ENCODE measurements around the gene PGM1. TPM values are rescaled to one million over a fixed set of nuclear protein-coding genes. Genes with fewer than 3 reads are reported as not detected.

Gene PGM1
- total RNA-seq, 4 donors from 2014 or later: 37.1 to 84.1 (median 63.2) TPM

DNA sequence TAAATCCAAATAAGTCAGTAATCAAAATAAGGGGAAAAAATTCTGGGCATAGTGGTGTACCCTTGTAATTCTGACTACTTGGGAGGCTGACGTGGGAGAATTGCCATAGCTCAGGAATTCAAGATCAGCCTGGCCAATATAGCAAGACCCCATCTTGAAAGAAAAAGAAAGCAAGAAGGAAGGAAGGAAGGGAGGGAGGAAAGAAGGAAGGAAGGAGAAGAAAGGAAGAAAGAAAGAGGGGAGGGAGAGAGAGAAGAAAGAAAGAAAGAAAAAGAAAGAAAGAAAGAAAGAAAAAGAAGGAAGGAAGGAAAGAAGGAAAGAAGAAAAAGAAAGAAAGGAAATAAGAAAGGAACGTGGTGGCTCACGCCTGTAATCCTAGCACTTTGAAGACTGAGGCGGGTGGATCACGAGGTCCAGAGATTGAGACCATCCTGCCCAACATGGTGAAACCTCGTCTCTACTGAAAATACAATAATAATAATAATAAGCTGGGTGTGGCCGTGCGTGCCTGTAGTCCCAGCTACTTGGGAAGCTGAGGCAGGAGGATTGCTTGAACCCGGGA lies 116.1 kb downstream of the PGM1 start:
- 89 to 90% methylated on average over 9 of the region's 9 CpGs for WGBS, 2 donors
- H3K27me3 ChIP-seq: no peaks in the 10 kb centered on the region
- H3K4me3 ChIP-seq (replicated peaks in 1 of 3): no peak overlapping the region
- no peak for DNase-seq
- no peaks in the 10 kb centered on the region for H3K9me3 ChIP-seq
- no peak for TF ChIP-seq POLR2A (IDR thresholded peaks at IDR 0.05)
- TF ChIP-seq, protein P1, sequence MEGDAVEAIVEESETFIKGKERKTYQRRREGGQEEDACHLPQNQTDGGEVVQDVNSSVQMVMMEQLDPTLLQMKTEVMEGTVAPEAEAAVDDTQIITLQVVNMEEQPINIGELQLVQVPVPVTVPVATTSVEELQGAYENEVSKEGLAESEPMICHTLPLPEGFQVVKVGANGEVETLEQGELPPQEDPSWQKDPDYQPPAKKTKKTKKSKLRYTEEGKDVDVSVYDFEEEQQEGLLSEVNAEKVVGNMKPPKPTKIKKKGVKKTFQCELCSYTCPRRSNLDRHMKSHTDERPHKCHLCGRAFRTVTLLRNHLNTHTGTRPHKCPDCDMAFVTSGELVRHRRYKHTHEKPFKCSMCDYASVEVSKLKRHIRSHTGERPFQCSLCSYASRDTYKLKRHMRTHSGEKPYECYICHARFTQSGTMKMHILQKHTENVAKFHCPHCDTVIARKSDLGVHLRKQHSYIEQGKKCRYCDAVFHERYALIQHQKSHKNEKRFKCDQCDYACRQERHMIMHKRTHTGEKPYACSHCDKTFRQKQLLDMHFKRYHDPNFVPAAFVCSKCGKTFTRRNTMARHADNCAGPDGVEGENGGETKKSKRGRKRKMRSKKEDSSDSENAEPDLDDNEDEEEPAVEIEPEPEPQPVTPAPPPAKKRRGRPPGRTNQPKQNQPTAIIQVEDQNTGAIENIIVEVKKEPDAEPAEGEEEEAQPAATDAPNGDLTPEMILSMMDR (IDR thresholded peaks at IDR 0.05): no peak
- H3K4me1 ChIP-seq: no peaks in the 10 kb centered on the region
- intact Hi-C loops (cut with DNase I): no loop called here
- no peak overlapping the region for H3K27ac ChIP-seq
- H3K36me3 ChIP-seq: no peaks in the 10 kb centered on the region

Small RNA genes lying within 50 kb of the gene (small RNA-seq; reads per million reads assigned to genes)
- gene RF02105: not detected
- gene RF02106: not detected
- not detected for gene RF02107
- gene RF02108: not detected
- not detected for gene RF02109
- gene RF02110: not detected

Other genes starting within 250 kb of the PGM1 start
- 10 to 100 TPM in 3 of 4 donors, 1 to 10 TPM in 1; 9.2 to 21.5 (median 19.7) TPM for gene ALG6, start 225.8 kb upstream of the PGM1 start, total RNA-seq
- 10 to 100 TPM; 15.0 to 19.6 (median 19.5) TPM for gene ITGB3BP, start 70.2 kb upstream of the PGM1 start, total RNA-seq
- gene EFCAB7, start 69.9 kb upstream of the PGM1 start, total RNA-seq: 10 to 100 TPM in 2 of 4 donors, 1 to 10 TPM in 2; 8.3 to 11.7 (median 10.0) TPM
- 1 to 10 TPM in 3 of 4 donors, under 1 TPM in 1; 0.73 to 2.6 (median 1.4) TPM for gene ROR1, start 180.6 kb downstream of the PGM1 start, total RNA-seq

Data from thyroid gland (tissue), 4 donors.